ENCODE measurements around the gene ZNF169.
"Not testable (repeated sequence)": the region's sequence is repeated elsewhere in the genome, so short reads cannot be mapped to it uniquely, and the experiment has no call there.

ZNF169 gene

GRCh38 chr9:94286116-94286515, 27.0 kb downstream of the ZNF169 start:
- no peak for DNase-seq (ENCODE audit: low read depth in 2 of 3, low spot score in 1 of 3)

GRCh38 chr9:94287877-94288513, 28.9 kb downstream of the ZNF169 start:
- no peak for DNase-seq (ENCODE audit: low read depth in 2 of 3, low spot score in 1 of 3)

GRCh38 chr9:94289691-94290090, 30.6 kb downstream of the ZNF169 start:
- DNase-seq (ENCODE audit: low read depth in 2 of 3, low spot score in 1 of 3) = no peak

- DNase-seq (ENCODE audit: low read depth in 2 of 3, low spot score in 1 of 3) = no peak
These were observed 40.0 kb downstream of the ZNF169 start for GRCh38 chr9:94298949-94299599.

GRCh38 chr9:94300470-94301301, 41.6 kb downstream of the ZNF169 start:
- no peak for DNase-seq (ENCODE audit: low read depth in 2 of 3, low spot score in 1 of 3)

GRCh38 chr9:94301583-94301982, 42.5 kb downstream of the ZNF169 start:
- DNase-seq (ENCODE audit: low read depth in 2 of 3, low spot score in 1 of 3) = no peak

GRCh38 chr9:94302426-94302825, 43.3 kb downstream of the ZNF169 start:
- no peak for DNase-seq (ENCODE audit: low read depth in 2 of 3, low spot score in 1 of 3)

- no peak for DNase-seq (ENCODE audit: low read depth in 2 of 3, low spot score in 1 of 3)
These were observed 44.2 kb downstream of the ZNF169 start for GRCh38 chr9:94303321-94303720.

GRCh38 chr9:94315034-94315984, 56.2 kb downstream of the ZNF169 start:
- not testable (repeated sequence) for DNase-seq (ENCODE audit: low read depth in 2 of 3, low spot score in 1 of 3)

GRCh38 chr9:94316236-94316635, 57.1 kb downstream of the ZNF169 start:
- DNase-seq (ENCODE audit: low read depth in 2 of 3, low spot score in 1 of 3) = not testable (repeated sequence)

GRCh38 chr9:94317949-94318657, 59.0 kb downstream of the ZNF169 start:
- DNase-seq (ENCODE audit: low read depth in 2 of 3, low spot score in 1 of 3) = not testable (repeated sequence)

- DNase-seq (ENCODE audit: low read depth in 2 of 3, low spot score in 1 of 3) = not testable (repeated sequence)
These were observed 63.3 kb downstream of the ZNF169 start for GRCh38 chr9:94322342-94322940.

- DNase-seq (ENCODE audit: low read depth in 2 of 3, low spot score in 1 of 3) = not testable (repeated sequence)
These were observed 64.2 kb downstream of the ZNF169 start for GRCh38 chr9:94323153-94323798.

- DNase-seq (ENCODE audit: low read depth in 2 of 3, low spot score in 1 of 3) = not testable (repeated sequence)
These were observed 66.5 kb downstream of the ZNF169 start for GRCh38 chr9:94325583-94325982.

GRCh38 chr9:94328544-94328943, 69.4 kb downstream of the ZNF169 start, which contains the start of gene NUTM2F:
Gene NUTM2F (minus strand): TSS chr9:94328644. CDS start chr9:94328623, 21 bp downstream.
- not testable (repeated sequence) for DNase-seq (ENCODE audit: low read depth in 2 of 3, low spot score in 1 of 3)

GRCh38 chr9:94336445-94336844, 77.3 kb downstream of the ZNF169 start:
- not testable (repeated sequence) for DNase-seq (ENCODE audit: low read depth in 2 of 3, low spot score in 1 of 3)

- not testable (repeated sequence) for DNase-seq (ENCODE audit: low read depth in 2 of 3, low spot score in 1 of 3)
These were observed 79.6 kb downstream of the ZNF169 start for GRCh38 chr9:94338723-94339122.

GRCh38 chr9:94339657-94340056, 80.6 kb downstream of the ZNF169 start:
- DNase-seq (ENCODE audit: low read depth in 2 of 3, low spot score in 1 of 3) = not testable (repeated sequence)

GRCh38 chr9:94340750-94341149, 81.7 kb downstream of the ZNF169 start:
- not testable (repeated sequence) for DNase-seq (ENCODE audit: low read depth in 2 of 3, low spot score in 1 of 3)

Data from stimulated activated CD4-positive, alpha-beta T cell treated with anti-CD3 and anti-CD28 coated beads, Interleukin-12 subunit alpha, Interleukin-12 subunit beta, amount 100 ng/mL, for 48 hours (primary cell).